Measurements from ENCODE around the gene CDX1.
"Not testable (repeated sequence)": the region's sequence is repeated elsewhere in the genome, so short reads cannot be mapped to it uniquely, and the experiment has no call there.

CDX1 gene

GRCh38 chr5:150210644-150211043, 44.1 kb downstream of the CDX1 start:
- no peak for DNase-seq

- no peak for DNase-seq
These were observed 44.8 kb downstream of the CDX1 start for GRCh38 chr5:150211156-150212030.

- DNase-seq: no peak
These were observed 47.0 kb downstream of the CDX1 start for GRCh38 chr5:150213530-150213929.

DNA sequence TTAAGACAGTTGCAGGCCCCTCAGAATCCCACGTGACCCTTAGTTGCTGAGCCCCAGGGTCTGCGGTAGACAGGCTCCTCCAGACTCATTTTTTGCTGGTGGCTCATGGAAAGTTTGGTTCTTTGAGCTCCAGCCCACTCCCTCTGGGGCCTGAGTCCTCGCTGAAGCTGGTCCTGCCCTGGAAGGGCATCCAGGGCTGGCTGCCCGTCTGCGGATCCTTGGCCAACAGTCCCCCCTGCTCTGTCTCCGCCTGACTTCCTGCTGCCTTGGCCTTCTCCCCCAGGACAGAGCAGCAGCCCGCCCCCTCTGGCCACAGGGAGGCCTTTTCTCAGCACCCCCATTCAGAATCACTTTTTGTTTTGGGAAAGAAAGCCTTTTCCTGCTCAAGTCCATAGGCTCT, 47.7 kb downstream of the CDX1 start:
- no peak for DNase-seq

GRCh38 chr5:150215979-150216944, 49.7 kb downstream of the CDX1 start:
- no peak for DNase-seq

DNA sequence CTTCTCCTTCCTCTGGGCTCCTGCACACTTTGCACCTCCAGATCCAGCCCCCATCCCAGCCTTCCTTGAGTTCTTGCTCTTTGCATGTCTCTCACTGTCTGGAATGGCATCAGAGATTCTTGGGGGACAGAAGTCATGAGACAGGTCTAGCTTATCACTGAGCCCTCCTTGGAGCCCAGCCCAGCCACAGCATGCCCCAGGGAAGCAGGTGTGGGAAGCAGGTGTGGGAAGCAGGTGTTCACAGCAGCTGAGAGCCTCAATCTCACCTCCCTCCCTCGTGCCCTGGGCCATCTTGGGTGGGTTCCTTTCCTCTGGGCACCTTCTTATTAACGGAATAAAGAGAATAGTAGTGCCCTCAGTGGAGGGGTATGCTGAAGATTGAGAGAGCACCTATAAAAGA, 50.5 kb downstream of the CDX1 start:
- DNase-seq: no peak

DNA sequence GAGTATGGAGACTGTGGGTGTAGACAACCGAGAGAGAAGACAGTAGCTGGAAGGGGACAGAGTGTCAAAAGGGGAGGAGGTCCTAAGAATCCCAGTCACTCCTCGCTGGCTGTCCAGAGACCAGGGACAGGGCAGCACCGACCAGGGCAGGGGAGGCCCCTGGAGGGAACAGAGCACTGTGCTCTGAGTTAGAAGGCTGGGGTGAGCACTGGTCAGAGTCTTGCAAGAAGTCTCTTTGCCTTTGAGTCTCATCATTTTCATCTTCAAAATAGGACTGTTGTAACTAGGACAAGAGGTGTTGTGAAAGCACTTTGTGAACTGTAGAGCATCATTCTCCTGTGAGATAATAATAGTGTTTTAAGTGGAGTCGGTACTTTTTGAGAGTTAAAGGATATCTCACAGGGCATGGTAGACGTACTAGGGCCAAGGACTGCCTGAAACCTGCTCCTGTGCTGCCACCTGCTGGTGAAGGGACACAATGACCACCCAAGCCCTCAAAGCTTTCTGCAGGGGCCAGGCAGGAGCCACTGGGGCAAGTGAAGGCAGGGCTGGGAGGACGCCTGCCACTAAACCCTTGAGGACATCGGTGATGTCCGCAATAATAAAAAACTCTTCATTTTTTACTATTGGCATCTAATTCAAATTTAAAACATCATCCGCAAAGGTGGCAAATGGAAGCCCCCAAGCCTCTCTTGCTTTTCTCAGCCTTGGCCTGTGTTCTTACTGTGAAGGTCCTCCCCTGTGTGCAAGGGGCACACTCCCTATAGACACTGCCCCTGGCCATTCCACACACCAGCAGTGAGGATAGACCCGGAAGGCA, 51.5 kb downstream of the CDX1 start:
- DNase-seq: peak; percentile 78 to 79

DNA sequence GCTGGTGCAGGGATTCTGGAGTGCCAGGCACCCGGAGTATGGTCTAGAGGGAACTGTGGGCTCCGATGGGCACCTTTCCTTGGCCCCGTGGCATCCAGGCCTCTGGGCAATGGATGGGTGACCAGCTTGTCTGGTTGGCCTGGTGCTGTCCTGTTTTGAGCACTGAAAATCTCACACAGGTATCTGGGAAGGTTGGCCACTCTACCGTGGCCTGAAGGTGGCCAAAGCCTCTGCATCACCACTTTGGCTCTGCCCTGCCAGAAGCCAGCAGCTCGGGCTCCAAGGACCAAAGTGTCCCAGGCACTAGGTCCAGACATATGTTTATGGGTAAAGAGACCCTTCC, 52.1 kb downstream of the CDX1 start:
- no peak for DNase-seq

GRCh38 chr5:150219142-150219541, 52.6 kb downstream of the CDX1 start:
- no peak for DNase-seq

DNA sequence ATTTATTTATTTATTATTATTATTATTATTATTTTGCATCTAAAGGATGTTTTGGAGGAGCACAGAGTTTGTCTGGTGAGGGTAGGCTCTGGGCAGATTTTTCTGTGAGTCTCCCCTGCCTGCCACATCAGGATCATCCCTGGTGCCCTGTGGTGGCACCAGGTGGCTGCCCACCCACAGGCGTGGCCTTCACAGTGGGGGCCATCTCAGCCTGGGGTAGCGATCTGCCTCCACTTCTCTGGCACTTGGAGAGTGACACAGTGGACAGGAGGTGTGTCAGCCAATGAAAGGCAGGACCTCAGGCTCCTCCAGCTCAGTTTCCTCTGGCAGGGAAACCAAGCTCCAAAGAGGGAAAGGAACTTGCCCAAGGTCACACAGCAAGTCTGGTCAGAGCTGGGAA, 53.3 kb downstream of the CDX1 start:
- no peak for DNase-seq

- DNase-seq: no peak
These were observed 54.9 kb downstream of the CDX1 start for GRCh38 chr5:150221471-150221870.

DNA sequence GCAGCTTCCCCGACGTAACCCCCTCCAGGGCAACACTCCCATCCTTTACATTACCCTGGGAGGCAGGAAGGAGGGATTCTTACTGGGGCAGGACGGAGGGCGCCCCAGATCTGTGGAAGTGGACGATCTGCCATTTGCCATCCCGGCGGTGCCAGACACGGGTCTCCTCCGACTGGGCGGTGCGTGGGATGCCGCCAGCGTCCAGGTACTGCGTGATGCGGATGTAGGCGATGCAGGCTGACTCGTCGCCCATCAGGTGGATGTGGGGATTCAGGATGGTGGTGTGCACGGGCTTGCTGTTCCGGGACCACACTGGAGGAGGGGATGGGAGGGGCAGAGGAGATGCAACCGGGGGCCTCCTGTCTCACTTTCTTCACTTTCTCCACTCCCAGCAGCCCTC, 56.3 kb downstream of the CDX1 start:
- DNase-seq: no peak

- DNase-seq: no peak
These were observed 56.9 kb downstream of the CDX1 start for GRCh38 chr5:150223474-150223873.

DNA sequence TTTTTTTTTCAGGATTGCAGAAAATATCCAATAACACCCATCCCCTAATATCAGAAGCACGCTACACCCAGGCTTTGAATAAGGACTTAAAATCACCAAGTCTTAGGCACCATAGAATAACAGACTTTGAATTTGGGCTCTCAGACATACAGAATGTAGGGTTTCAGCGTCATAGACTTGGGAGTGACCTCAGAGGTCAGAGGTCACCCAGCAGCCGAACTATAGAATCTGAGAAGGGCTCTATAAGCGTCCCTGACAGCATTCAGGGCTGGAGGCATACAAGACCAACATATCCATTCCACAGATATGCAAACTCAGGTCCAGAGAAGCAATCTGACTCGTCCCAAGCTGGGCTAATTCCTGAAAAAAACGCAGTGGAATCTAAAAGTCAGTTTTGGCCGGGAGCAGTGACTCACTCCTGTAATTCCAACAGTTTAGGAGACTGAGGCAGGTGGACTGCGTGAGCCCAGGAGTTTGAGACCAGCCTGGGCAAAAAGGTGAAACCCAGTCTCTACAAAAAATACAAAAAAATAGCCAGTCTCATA, 58.0 kb downstream of the CDX1 start:
- DNase-seq: no peak

DNA sequence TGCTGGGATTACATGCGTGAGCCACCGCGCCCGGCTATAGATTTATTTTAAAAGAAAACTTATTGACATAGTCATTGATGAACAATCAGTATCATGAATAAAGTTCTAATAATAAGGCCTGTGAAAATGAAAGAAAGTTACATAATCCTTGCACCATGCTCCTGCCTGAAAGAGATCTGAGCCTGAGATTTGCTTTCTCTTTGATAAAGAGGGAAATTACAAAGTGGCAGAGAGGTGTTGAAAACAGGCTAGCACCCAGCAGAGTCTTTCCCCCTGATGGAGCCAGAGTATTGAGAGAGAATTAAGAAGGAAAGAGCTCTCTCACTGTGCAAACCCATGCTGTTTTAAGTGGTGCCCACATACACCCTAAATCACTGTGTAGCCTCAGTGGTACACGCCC, 60.5 kb downstream of the CDX1 start:
- DNase-seq: no peak

DNA sequence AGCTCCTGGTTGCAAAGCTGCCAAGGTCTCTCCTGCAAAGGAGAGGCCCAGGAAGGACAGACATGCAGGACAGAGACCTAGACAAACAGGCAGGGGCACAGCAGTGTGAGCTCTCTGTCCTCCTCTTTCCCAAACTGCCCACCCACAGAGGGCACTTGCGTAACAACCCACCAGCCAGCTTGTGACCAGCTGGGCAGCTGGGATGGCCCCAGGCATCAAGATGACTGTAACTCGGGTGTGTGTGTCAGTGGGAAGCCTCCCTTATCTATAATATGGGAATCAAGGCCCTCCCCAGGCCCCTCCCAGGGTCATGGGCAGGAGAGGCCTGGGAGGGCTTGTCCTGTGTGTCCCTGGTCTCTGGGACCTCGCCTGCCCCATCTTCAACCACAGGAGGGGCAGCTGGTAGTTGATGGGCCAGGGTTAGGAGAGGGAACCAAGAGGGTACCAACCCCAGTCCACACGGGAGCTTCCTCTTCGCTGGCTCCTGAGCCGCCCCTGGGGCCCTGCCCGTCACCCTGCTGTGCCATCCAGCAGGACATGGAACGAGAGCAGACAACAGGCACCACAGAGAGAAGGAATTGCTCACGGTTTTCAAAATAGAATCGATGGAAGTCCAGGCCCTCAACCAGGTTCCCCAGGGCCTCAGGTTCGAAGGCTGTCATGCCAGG, 61.2 kb downstream of the CDX1 start:
- no peak for DNase-seq

- DNase-seq: no peak
These were observed 63.0 kb downstream of the CDX1 start for GRCh38 chr5:150229571-150229970.

DNA sequence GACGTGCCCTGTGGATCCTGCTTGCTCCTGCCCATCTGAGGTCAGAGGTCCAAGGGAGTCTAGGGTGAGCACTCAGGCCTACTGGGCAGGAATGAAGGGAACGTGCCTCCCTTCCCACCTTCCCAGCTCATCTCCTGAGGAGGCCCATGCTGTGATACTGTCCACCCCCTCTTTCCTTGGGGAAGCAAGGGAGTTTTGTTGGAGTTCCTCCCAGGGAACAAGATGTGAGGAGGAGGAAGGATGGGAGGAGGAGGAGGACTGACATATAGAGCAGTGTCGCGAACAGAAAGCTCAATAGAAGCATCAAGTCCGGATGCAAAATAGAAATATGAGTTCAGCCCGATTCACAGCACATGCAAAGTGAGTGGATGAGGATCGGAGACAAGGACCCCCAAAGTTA, 64.3 kb downstream of the CDX1 start:
- no peak for DNase-seq

GRCh38 chr5:150233706-150234105, 67.1 kb downstream of the CDX1 start:
- not testable (repeated sequence) for DNase-seq

Data from CD4-positive, alpha-beta T cell treated with Interleukin-1 beta for 1 hour (primary cell).